Activated T-helper 2 cell treated with anti-CD3 and anti-CD28 coated beads, Interferon-gamma antibody, Interleukin-2, Interleukin-4, amounts not matched to agents 10 μg/mL and 5 μg/mL and 100 μg/mL, durations not matched to agents 14 hours and 24 hours and 36 hours (primary cell): ENCODE results near the gene PDE4D. TPM values are rescaled to one million over a fixed set of nuclear protein-coding genes. Genes with fewer than 3 reads are reported as not detected.

Source experiments
- DNase-seq: peaks from one replicate; pipeline ENCODE4 v3.0.0; 2021; ENCODE audit warnings: low spot score
- H3K27ac Mint-ChIP-seq: one replicate; pipeline ENCODE4 v1.8.0; 2021; ENCODE audit warnings: mixed read lengths
- H3K27me3 Mint-ChIP-seq: one replicate; pipeline ENCODE4 v1.8.0; 2021; ENCODE audit warnings: low read depth, mixed read lengths
- H3K36me3 Mint-ChIP-seq: one replicate; pipeline ENCODE4 v1.8.0; 2021; ENCODE audit warnings: low read depth, mixed read lengths
- H3K4me1 Mint-ChIP-seq: one replicate; pipeline ENCODE4 v1.8.0; 2021; ENCODE audit warnings: low read depth, mixed read lengths
- H3K4me3 Mint-ChIP-seq: one replicate; pipeline ENCODE4 v1.8.0; 2021; ENCODE audit warnings: low read depth, mild to moderate bottlenecking, moderate library complexity, mixed read lengths
- H3K9me3 Mint-ChIP-seq: one replicate; pipeline ENCODE4 v1.8.0; 2021; ENCODE audit warnings: mixed read lengths
- intact Hi-C: fragments of 100-400 bp; cut with micrococcal nuclease; formaldehyde crosslinking; loops from one replicate; pipeline ENCODE4 v1.15.1; 2023
- total RNA-seq: library from RNA; stranded (reverse); gene quantifications from 2 replicates; pipeline ENCODE4 v1.2.3, GENCODE V29; 2022

Gene PDE4D
- total RNA-seq, 1 donor from 2014 or later: 102 TPM

DNA sequence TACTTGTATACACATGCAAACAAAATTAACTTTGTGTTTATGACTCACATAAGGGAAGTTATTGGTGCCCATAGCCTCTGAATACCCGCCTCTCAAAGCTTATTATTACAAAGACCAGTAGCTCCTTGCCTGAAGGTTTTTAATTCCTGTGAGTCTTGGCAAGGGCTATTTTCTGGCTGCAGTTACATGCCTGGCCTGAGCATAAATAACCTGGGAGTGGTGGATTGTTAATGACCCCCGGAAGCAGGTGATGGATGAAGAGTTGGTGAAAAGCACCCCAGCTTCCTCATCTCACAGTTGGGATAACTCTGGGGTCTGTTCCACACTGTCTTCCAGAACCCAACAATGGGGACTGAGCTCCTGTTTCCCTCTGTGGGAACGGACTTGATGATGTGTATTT, 594.5 kb downstream of the PDE4D start:
- H3K9me3 Mint-ChIP-seq: no peaks in the 10 kb centered on the region

DNA sequence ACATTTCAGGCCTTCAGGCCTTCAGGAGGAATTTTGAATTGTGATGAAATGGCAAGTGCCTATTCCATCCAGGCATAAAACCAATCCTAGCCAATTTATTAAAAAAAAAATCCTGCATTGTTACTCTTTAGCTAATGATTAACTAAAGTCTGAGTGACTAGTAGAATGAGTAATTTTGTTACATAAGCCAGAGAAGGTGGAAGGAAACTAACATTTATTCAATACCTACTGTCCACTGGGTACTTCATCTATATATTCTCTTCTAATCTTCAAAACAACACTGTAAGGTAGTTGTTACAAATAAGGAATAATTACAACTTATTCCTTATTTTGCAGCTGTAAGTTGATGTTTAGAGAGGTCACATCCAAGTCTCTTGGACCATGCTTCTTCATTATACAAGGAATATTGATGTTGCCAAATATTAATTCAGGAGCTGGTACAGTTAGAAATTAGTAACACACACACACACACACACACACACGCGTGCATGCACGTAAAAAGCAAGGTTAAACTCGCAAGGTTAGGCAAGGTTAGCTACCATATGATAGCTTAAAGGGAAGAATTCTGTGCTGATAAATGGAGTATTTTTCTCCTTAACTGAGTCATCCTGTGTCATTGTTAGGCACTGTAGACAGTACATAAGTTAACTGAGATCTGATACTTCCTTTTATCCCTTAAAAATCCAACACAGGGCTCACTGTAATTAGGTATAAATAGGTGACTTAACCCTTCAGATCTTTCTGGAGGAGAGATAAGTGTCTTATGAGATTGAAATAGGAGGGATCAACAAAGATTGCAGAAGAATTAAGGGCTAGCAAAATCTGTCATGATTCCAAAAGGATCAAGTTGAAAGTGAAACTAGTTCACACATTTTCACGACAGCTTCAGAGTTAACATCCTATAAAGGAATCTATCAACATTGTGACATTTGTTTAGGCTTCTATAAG, 596.9 kb downstream of the PDE4D start:
- intact Hi-C loops: no loop called here
- H3K4me1 Mint-ChIP-seq: peaks cover 18% of the 10 kb centered on the region
- no peak overlapping the region for H3K4me3 Mint-ChIP-seq
- H3K27ac Mint-ChIP-seq: no peak overlapping the region
- H3K36me3 Mint-ChIP-seq: no peaks in the 10 kb centered on the region
- H3K27me3 Mint-ChIP-seq: no peaks in the 10 kb centered on the region
- H3K9me3 Mint-ChIP-seq: no peaks in the 10 kb centered on the region
- no peak for DNase-seq

More for the DNA sequence above, 594.5 kb downstream of the PDE4D start:
- no peaks in the 10 kb centered on the region for H3K27me3 Mint-ChIP-seq
- H3K4me3 Mint-ChIP-seq: no peak overlapping the region
- intact Hi-C loops: no loop called here
- no peak overlapping the region for H3K27ac Mint-ChIP-seq
- no peaks in the 10 kb centered on the region for H3K36me3 Mint-ChIP-seq
- H3K4me1 Mint-ChIP-seq: peaks cover 17% of the 10 kb centered on the region
- DNase-seq: no peak

DNA sequence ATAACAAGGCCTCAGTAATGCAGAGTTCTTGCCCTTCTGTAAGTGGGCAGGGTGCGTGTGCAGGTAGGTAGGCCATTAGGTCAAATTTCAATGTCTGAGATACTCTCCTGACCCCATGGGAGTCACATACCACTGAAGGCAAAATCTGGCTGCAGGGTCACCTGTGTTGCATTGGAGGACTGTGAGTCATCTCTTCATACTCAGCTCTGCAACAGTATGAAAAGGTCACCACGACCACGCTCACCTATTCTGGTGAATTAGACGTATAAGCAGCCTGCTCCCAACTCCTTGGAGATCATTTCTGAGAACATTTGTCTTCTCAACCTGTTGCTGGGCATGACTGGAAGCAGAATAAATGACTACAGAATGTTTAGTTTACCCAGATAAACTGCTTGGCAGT, 599.8 kb downstream of the PDE4D start:
- intact Hi-C loops: no loop called here
- Mint-ChIP-seq H3K4me1 (peaks cover 18% of the 10 kb centered on the region), H3K27me3 (peaks cover 4% of the 10 kb centered on the region), H3K4me3 (no peak overlapping the region), H3K9me3 (no peaks in the 10 kb centered on the region), H3K36me3 (no peaks in the 10 kb centered on the region), H3K27ac (no peak overlapping the region)
- no peak for DNase-seq

DNA sequence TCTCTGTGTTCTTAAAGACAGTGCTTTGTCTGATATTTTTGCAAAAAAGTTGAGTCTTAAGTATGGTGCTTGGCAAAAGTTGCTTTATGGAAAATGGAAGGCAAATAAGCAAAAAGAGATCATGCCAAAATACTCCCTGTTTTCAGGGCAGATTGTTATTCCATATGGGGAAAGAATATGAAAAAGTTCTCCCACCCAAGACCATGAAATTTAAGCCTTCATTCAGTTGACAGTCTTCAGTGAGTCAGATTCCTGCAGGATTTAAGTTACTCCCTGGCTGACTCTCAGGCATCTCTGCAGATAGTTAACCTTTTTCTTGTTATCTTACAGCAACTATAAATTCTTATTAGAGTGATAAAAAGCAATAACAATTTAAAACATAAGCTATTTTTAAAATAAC, 601.6 kb downstream of the PDE4D start:
- Mint-ChIP-seq H3K36me3 (no peaks in the 10 kb centered on the region), H3K4me1 (peaks cover 12% of the 10 kb centered on the region), H3K4me3 (no peak overlapping the region), H3K9me3 (no peaks in the 10 kb centered on the region), H3K27me3 (peaks cover 11% of the 10 kb centered on the region), H3K27ac (no peak overlapping the region)
- intact Hi-C loops: no loop called here
- DNase-seq: no peak

DNA sequence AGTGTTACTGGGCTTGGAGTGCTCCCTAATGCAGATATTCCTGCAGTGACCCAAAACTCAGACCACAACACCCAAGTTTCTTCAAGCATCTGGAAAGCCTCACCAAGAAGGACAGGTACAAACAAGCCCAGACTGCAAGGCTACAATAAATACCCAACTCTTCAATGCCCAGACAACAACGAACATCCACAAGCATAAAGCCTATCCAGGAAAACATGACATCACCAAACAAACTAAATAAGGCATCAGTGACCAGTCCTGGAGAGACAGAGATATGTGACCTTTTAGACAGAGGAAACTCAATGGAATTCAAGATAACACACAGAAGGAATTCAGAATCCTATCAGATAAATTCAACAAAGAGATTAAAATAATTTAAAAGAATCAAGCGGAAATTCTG, 605.6 kb downstream of the PDE4D start:
- H3K9me3 Mint-ChIP-seq: no peaks in the 10 kb centered on the region
- DNase-seq: no peak
- peaks cover 11% of the 10 kb centered on the region for H3K27me3 Mint-ChIP-seq
- no peaks in the 10 kb centered on the region for H3K4me1 Mint-ChIP-seq
- no peak overlapping the region for H3K4me3 Mint-ChIP-seq
- H3K36me3 Mint-ChIP-seq: no peaks in the 10 kb centered on the region
- intact Hi-C loops: no loop called here
- no peak overlapping the region for H3K27ac Mint-ChIP-seq

DNA sequence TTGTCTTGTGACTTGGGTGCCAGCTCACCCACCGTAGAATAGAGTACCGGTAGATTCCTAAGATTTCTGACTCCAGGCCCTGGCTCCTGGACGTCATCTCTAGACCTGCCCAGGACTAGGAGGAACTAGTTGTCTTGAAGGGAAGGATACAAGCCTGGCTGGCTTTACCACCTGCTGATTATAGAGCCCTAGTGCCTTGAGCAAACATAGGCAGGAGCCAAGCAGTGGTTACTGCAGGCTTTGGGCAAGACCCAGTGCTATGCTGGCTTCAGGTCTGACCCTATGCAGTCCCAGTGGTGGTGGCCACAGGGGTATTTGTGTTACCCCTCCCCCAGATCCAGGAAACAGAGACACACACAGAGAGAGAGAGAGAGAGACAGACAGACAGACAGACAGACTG, 606.2 kb downstream of the PDE4D start:
- Mint-ChIP-seq H3K36me3 (no peaks in the 10 kb centered on the region), H3K4me1 (no peaks in the 10 kb centered on the region), H3K27ac (no peak overlapping the region), H3K9me3 (no peaks in the 10 kb centered on the region), H3K27me3 (peaks cover 11% of the 10 kb centered on the region), H3K4me3 (no peak overlapping the region)
- intact Hi-C loops: no loop called here
- no peak for DNase-seq

DNA sequence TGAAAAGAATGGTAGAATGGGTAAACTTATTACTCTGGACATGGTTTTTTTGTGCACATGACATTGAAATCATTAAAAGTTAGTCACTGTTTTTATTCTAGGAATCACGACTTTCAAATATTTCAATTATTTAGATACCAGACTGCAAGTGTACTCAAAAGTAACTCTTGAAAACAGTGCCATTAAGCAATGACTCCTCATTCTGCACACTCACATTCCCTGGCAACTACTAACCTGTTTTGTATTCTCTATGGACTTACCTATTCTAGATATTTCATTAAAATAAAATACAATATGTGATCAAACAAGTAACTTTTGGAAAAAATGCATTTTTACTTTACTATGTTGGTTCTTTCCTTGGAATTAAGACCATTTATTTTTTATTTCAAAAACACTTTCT, 607.0 kb downstream of the PDE4D start:
- H3K4me3 Mint-ChIP-seq: no peak overlapping the region
- H3K27ac Mint-ChIP-seq: no peak overlapping the region

DNA sequence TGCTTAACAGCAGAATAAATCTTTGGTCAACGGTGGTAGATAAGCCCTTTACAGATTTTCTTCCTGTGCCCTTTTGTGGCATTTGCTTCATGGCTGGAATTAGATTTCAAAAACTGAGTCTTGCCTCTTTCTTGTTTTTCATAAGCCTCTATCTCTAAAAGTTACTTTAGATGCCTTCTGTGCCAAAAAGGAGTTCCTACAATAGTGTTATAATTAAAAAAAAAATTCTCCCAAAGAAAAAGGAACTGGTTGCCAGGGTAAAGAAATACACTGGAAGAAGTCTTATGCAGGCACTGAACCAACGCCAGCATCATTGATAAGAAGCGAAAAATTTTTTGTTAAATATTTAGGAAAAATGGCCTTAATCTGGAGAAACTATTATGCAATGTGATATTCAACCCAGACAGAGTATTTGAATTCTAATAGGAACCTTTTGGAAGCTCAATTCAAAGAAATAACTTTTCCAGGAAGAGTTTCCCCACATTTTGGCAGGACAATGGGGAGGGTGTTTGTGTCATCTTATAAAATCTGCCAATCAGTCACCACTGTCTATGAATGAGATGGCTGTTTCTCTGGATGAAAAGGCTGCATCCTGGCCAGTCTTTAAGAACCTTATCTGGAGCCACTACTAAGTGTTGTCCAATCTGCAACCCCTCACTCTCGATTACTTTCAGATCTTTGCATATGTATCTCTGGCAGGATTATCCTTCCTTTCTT, 608.1 kb downstream of the PDE4D start:
- intact Hi-C loops: no loop called here
- DNase-seq: no peak
- Mint-ChIP-seq H3K4me3 (no peak overlapping the region), H3K4me1 (no peaks in the 10 kb centered on the region), H3K27me3 (peaks cover 14% of the 10 kb centered on the region), H3K36me3 (no peaks in the 10 kb centered on the region), H3K27ac (no peak overlapping the region), H3K9me3 (no peaks in the 10 kb centered on the region)

More for the DNA sequence above, 607.0 kb downstream of the PDE4D start:
- Mint-ChIP-seq H3K36me3 (no peaks in the 10 kb centered on the region), H3K4me1 (no peaks in the 10 kb centered on the region), H3K9me3 (no peaks in the 10 kb centered on the region), H3K27me3 (peaks cover 13% of the 10 kb centered on the region)
- no peak for DNase-seq
- intact Hi-C loops: no loop called here

DNA sequence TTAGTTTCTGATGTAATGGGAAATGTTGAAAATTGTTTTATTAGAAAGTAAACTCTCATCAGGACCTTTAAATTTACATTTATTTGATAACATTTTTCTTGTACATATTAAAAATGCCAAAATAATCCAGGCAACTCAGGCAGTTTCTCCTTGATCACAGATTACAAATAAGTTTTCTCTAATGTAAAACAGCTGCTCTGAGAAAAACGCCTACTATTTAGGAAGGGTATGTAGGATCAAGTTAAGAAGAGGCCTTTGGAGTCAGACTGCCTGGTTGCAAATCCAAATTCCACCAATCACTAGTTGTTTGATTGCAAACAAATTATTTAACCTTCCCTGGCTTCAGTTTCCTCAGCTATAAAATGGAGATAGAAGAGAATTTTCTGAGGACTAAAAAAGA, 610.8 kb downstream of the PDE4D start:
- DNase-seq: no peak
- no peaks in the 10 kb centered on the region for H3K4me1 Mint-ChIP-seq
- H3K9me3 Mint-ChIP-seq: no peaks in the 10 kb centered on the region
- peaks cover 8% of the 10 kb centered on the region for H3K27me3 Mint-ChIP-seq
- intact Hi-C loops: no loop called here
- no peaks in the 10 kb centered on the region for H3K36me3 Mint-ChIP-seq
- no peak overlapping the region for H3K4me3 Mint-ChIP-seq
- no peak overlapping the region for H3K27ac Mint-ChIP-seq

DNA sequence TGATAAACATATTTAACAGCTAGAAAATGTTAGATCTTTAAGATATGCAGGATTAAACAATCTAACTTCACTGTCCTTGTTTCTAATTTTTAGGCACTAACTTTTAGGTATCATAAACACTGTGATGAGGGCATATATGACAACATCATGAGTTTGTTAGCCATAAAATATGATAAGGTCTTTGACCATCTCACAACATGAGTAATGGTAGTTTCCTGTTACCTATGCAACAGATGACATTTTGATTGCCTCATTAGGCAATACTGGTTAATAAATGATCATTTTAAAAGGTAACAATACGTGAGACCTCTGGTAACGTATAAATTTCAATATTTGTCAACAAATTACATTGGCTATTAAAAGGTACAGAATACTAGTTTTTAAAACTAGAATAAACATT, 613.5 kb downstream of the PDE4D start:
- Mint-ChIP-seq H3K4me1 (peaks cover 10% of the 10 kb centered on the region), H3K27ac (no peak overlapping the region), H3K27me3 (peaks cover 21% of the 10 kb centered on the region), H3K36me3 (no peaks in the 10 kb centered on the region), H3K9me3 (no peaks in the 10 kb centered on the region), H3K4me3 (no peak overlapping the region)
- intact Hi-C loops: loop anchor here (5.0 kb wide), 1 partner anchor 43 kb away; no protein-coding TSS in a partner anchor
- DNase-seq: no peak

DNA sequence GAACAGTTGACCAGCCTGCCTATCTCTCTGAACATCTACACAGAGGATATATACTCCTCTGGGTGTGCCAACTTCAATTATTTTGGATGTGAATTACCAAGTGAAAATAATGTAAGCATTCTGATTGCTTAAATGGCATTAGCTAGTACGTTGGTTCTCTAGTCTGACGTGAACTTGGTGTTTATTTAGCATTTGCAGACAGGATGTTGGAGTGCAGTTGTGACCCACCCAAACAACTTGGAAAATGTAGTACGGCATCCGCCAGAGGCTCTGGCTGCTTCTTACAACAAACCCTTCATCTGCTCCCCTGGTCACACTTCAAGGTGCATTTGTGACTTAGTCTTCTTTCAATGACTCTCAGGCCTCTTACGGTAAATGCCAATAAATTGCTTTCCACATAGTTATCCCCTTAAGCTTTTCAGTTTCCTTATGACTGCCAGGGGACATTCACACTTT, 616.6 kb downstream of the PDE4D start:
- peaks cover 12% of the 10 kb centered on the region for H3K4me1 Mint-ChIP-seq
- H3K4me3 Mint-ChIP-seq: no peak overlapping the region
- no peak overlapping the region for H3K27ac Mint-ChIP-seq
- H3K36me3 Mint-ChIP-seq: no peaks in the 10 kb centered on the region
- H3K27me3 Mint-ChIP-seq: peaks cover 27% of the 10 kb centered on the region
- no peak for DNase-seq
- no peaks in the 10 kb centered on the region for H3K9me3 Mint-ChIP-seq
- intact Hi-C loops: loop anchor here (5.0 kb wide), 1 partner anchor 40 kb away; no protein-coding TSS in a partner anchor

DNA sequence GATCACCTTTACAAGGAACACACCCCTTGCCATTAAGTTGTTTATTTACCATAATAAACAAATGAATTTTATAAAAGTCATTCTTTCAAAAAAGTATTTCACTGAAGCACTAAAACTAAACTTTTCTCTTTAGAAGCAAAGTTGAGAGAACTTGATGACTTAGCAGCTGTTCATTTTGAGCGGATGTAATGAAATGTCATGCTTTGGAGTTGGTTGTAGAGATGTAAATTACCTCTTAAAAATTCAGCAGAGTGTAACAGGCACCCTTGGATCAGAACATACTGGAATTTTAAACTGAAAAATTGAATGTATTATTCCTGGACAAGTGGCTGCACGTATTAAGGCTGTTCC, 617.2 kb downstream of the PDE4D start:
- no peak overlapping the region for H3K4me3 Mint-ChIP-seq
- H3K27ac Mint-ChIP-seq: no peak overlapping the region
- H3K27me3 Mint-ChIP-seq: peaks cover 24% of the 10 kb centered on the region
- H3K36me3 Mint-ChIP-seq: no peaks in the 10 kb centered on the region
- H3K9me3 Mint-ChIP-seq: no peaks in the 10 kb centered on the region
- intact Hi-C loops: loop anchor here (5.0 kb wide), 1 partner anchor 39 kb away; no protein-coding TSS in a partner anchor
- no peak for DNase-seq
- H3K4me1 Mint-ChIP-seq: peaks cover 12% of the 10 kb centered on the region
